ENCODE measurements around the gene DOCK4. TPM values are rescaled to one million over a fixed set of nuclear protein-coding genes. Genes with fewer than 3 reads are reported as not detected.
A peak's percentile ranks its signal among the peaks of the same experiment; 100 is the strongest.

The DOCK4 gene
- total RNA-seq, 1 donor from 2014 or later: 11.8 TPM

- no peak for ATAC-seq
- DNase-seq (ENCODE audit: low spot score): no peak
Measured at GRCh38 chr7:112115880-112116279, 90.3 kb downstream of the DOCK4 start.

GRCh38 chr7:112113913-112114575 is 92.2 kb downstream of the DOCK4 start:
- ATAC-seq: no peak
- DNase-seq (ENCODE audit: low spot score): no peak

GRCh38 chr7:112112822-112113255 is 93.4 kb downstream of the DOCK4 start:
- ATAC-seq (peak; percentile 78), DNase-seq (ENCODE audit: low spot score) (no peak)

GRCh38 chr7:112110651-112111050 is 95.5 kb downstream of the DOCK4 start:
- ATAC-seq (no peak), DNase-seq (ENCODE audit: low spot score) (no peak)

- no peak for ATAC-seq
- no peak for DNase-seq (ENCODE audit: low spot score)
Measured at GRCh38 chr7:112110175-112110574, 96.0 kb downstream of the DOCK4 start.

- no peak for DNase-seq (ENCODE audit: low spot score)
- ATAC-seq: peak; percentile 42
Measured at GRCh38 chr7:112108981-112109380, 97.2 kb downstream of the DOCK4 start.

- DNase-seq (ENCODE audit: low spot score): no peak
- no peak for ATAC-seq
Measured at GRCh38 chr7:112105584-112106530, 100.3 kb downstream of the DOCK4 start.

DNA sequence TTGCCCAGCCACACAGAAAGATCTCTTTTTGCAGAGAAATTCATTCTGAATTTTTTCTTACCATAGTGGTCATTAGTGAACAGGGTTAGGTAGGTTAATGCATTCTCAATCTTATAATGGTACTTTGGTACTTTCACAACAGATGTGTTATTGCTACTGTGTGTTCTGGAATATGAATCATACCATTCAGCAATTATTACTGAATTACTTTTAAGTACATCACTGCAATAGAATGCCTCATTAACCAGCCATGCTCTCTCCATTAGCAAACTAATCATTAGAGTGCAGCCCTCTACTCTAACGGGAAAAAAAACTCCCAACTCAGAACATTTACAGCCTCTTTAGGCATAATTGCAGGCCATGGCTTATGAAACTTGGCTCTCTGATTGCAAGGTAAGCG is 102.1 kb downstream of the DOCK4 start:
- DNase-seq (ENCODE audit: low spot score) (no peak), ATAC-seq (no peak)

DNA sequence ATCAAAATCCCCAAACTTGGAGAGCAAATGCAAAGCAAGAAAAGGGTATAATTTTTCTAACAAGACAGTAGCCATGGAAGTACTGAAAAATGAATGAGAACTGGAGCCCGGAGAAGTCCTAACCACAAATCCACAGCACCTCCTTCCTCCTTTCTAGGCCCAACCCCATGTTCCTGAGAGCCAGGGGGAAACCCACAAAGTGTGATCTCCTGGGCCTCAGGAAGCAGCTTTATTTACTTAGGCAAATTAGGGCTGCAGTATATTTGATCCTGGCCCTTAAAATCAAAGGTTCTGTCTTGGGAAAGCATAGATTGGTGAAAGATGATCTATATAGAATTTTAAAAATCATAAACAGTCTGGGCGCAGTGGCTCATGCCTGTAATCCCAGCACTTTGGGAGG is 103.0 kb downstream of the DOCK4 start:
- no peak for DNase-seq (ENCODE audit: low spot score)
- ATAC-seq: peak; percentile 33

DNA sequence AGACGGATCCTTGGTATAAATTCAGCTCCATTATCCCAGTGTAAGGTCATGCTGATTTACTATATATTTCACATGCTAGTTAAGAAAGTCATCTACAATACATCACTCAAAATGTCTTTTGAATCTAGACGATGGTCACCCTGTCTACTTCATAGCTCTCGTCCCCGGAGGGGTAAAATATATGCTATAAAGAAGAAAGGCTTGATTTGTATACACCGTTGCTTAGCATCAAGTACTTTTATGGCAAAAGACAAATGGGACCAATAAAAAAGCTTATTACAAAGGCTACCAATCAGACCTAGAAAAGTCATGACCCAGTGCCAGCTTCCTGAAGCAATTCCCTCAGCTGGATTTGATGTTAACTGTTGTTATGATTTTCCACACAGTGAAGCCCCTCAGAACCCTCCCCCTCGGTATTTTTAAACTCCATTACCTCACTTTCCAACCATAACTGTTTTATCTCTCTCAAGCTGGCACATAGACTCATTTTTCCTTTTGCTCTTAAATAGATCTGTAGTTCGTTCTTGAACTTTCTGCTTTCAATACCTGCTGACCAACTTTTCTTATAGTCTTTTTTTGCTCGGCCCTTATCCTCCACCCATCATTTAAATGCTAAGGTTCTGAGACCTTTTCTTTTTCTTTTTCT is 104.9 kb downstream of the DOCK4 start:
- DNase-seq (ENCODE audit: low spot score) (no peak), ATAC-seq (no peak)

GRCh38 chr7:112097524-112097923 is 108.7 kb downstream of the DOCK4 start:
- no peak for ATAC-seq
- no peak for DNase-seq (ENCODE audit: low spot score)

DNA sequence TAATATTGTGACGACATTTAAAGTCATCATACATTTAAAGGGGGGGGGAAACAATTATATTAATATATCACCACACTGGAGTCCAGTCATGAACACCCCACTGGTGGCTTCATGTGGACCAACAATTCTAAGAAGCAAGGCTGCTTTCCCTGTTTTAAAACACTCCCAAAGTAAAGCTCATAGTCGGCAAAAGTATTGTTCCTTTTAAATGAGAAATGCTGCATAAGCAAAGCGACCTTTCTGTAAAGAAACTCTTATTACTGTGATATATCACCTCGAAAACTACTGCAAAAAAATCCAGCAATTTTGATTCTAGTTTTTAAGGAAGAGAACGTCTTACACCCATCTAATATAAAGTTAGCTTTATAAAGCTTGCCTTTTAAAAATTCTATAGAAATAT is 112.8 kb downstream of the DOCK4 start:
- DNase-seq (ENCODE audit: low spot score) (no peak), ATAC-seq (no peak)

GRCh38 chr7:112092709-112093395 is 113.3 kb downstream of the DOCK4 start:
- no peak for DNase-seq (ENCODE audit: low spot score)

DNA sequence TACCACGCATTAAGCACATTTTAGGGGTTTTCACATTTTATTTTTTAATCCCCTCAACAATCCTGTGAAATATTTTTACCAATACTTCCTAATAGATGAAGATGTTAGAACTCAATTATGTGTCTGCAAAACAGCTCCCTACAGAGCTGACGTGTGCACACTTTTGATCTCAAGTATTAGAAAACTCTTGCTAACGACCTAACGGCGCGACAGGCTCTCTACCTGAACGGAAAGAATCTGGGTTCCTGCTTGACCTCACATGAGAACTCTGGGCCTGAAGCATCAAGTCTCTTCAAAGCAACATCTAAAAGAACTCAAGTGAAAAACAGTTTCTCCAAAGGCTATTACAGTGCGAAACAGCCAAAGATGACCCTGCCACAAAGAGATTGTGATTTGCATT is 113.9 kb downstream of the DOCK4 start:
- DNase-seq (ENCODE audit: low spot score): no peak

More at GRCh38 chr7:112092709-112093395, 113.3 kb downstream of the DOCK4 start:
- no peak for ATAC-seq

GRCh38 chr7:112091768-112092167 is 114.4 kb downstream of the DOCK4 start:
- DNase-seq (ENCODE audit: low spot score) (no peak), ATAC-seq (peak; percentile 11)

More for the DNA sequence above, 113.9 kb downstream of the DOCK4 start:
- no peak for ATAC-seq

- ATAC-seq (no peak), DNase-seq (ENCODE audit: low spot score) (no peak)
Measured at GRCh38 chr7:112089551-112089950, 116.6 kb downstream of the DOCK4 start.

DNA sequence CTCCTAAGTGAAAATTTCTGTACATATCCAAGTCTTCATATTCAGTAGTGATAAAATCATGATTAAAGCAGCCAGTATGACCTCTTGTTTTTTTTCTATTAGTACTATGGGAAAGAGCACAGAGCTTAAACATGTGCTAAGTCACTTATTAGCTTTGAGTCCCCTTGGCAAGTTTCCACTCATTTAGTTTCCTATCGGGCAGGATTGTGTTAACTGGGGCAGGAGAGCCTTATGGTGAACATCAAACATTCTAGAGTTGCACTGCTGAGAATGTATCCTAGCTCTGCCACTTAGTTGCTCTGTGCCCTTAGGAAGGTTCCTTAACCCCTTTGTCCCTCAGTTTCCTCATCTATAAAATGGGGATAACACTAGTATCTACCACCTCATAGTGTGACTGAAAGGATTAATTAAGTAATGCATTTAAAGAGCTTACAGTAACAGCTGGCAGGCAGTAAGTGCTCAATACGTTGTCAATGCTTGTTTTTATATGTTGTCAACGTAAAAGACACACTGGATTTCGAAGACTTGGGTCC is 117.6 kb downstream of the DOCK4 start:
- no peak for DNase-seq (ENCODE audit: low spot score)
- no peak for ATAC-seq

DNA sequence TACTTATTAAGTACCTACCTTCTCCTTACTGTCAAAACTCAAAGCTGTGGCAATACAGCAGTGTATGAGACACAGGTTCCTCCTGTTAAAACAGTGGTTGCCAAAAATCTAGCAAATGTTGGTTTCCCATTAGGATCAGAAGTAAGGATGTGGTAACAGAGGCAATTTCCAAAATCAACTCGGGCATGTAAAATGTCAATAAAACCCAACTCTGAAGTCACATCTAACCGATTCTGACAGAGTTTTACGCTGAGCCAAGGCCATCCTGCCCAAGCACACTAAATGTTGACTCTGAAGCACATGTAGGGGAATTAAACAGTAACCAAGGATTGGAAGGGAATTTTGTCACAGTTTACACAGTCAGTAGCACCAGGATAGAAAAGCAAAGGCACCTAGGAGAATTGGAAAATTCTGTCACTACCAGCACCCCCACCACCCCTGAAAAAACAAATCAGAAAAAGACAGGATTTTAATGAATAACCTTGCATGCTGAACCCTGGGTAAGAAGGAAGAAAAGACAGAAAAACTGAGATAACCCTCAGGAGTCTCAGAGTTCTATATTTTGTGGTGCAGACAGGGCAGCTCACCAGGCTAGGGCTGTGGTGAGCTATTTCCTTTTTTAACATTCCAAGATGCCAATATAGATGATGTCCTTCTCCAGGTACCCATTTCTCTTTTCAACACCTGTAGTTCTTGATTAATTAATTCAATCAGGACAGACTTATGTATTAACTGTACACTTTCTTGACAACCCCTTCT is 119.5 kb downstream of the DOCK4 start:
- ATAC-seq: peak; percentile 95
- peak; percentile 80 for DNase-seq (ENCODE audit: low spot score)

DNA sequence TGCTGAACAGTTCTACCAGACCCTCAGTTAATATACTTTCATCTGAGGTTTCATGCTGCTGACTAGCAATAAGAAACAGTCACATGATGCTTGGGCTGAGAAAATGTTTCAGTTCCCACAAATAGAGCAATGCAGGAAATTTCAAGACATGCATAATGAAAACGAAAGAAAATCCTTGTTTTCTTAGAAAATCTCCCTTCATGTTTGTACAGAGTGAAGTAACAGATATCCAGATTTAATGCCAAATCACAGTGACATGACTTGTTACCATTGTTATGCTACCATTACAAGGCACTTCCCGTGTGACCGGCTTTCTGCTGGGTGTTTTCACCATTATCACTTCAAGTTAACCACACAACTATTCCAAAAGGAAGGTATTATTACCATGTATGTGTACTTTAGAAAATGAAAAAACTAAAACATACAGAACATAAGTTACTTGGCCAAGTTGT is 121.7 kb downstream of the DOCK4 start:
- ATAC-seq (no peak), DNase-seq (ENCODE audit: low spot score) (no peak)
